Measurements from ENCODE around the gene MED14. TPM values are rescaled to one million over a fixed set of nuclear protein-coding genes. Genes with fewer than 3 reads are reported as not detected.

Gene MED14
- total and polyA plus RNA-seq, 8 donors, result 5.5 to 107 (median 49.4) TPM

DNA sequence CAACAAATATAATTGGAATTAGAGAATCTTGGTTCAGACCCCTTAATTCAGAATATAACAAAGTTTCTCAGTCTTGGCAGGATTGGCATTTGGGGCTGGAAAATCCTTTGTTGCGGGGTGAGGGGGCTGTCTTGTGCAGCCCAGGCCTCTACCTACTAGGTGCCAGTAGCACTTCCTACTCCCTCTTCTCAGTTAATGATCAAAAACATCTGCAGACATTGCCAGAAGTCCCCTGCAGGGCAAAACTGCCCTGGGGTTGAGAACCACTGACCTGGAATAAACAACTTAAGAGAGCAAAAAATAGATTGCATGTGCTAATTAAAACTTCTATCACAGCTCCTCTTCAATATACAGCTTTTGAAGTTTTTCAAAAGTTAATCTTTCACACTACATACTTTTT is 51.2 kb downstream of the MED14 start:
- Histone ChIP-seq H3K27ac (no peak overlapping the region), H3K9me3 (no peaks in the 10 kb centered on the region), H3K27me3 (no peaks in the 10 kb centered on the region), H3K4me3 (no peak overlapping the region), H3K36me3 (peaks cover 0 to 57% (median 52%) of the 10 kb centered on the region in 4 donors), H3K4me1 (no peaks in the 10 kb centered on the region)
- no peak for TF ChIP-seq EP300 (IDR thresholded peaks at IDR 0.05)
- TF ChIP-seq POLR2A (IDR thresholded peaks at IDR 0.05), result no peak
- TF ChIP-seq, protein P1, sequence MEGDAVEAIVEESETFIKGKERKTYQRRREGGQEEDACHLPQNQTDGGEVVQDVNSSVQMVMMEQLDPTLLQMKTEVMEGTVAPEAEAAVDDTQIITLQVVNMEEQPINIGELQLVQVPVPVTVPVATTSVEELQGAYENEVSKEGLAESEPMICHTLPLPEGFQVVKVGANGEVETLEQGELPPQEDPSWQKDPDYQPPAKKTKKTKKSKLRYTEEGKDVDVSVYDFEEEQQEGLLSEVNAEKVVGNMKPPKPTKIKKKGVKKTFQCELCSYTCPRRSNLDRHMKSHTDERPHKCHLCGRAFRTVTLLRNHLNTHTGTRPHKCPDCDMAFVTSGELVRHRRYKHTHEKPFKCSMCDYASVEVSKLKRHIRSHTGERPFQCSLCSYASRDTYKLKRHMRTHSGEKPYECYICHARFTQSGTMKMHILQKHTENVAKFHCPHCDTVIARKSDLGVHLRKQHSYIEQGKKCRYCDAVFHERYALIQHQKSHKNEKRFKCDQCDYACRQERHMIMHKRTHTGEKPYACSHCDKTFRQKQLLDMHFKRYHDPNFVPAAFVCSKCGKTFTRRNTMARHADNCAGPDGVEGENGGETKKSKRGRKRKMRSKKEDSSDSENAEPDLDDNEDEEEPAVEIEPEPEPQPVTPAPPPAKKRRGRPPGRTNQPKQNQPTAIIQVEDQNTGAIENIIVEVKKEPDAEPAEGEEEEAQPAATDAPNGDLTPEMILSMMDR (IDR thresholded peaks at IDR 0.05), result no peak
- no peak for TF ChIP-seq POLR2AphosphoS5 (IDR thresholded peaks at IDR 0.05)
- DNase-seq, result no peak
- WGBS, 5 donors, result 82 to 100% (median 97%) methylated on average over 1 of the region's 1 CpG
- intact Hi-C loops (cut with DNase I; ENCODE audit: low total_unique reads), result no loop called here

GRCh38 chrX:40683245-40683644 is 52.1 kb downstream of the MED14 start:
- 93 to 100% (median 98%) methylated on average over 3 of the region's 3 CpGs for WGBS, 5 donors
- H3K36me3 ChIP-seq, result peaks cover 0 to 57% (median 50%) of the 10 kb centered on the region in 4 donors
- no peak overlapping the region for H3K4me3 ChIP-seq
- H3K4me1 ChIP-seq, result no peaks in the 10 kb centered on the region
- no peak for DNase-seq
- TF ChIP-seq POLR2AphosphoS5 (IDR thresholded peaks at IDR 0.05) (no peak), POLR2A (IDR thresholded peaks at IDR 0.05) (no peak), EP300 (IDR thresholded peaks at IDR 0.05) (no peak)
- TF ChIP-seq, protein P1 (IDR thresholded peaks at IDR 0.05), result no peak
- H3K27me3 ChIP-seq, result no peaks in the 10 kb centered on the region
- H3K27ac ChIP-seq, result no peak overlapping the region
- H3K9me3 ChIP-seq, result no peaks in the 10 kb centered on the region
- intact Hi-C loops (cut with DNase I; ENCODE audit: low total_unique reads), result no loop called here

- Histone ChIP-seq H3K36me3 (peaks cover 3 to 63% (median 55%) of the 10 kb centered on the region in 4 donors), H3K9me3 (no peaks in the 10 kb centered on the region), H3K4me1 (peaks cover 0 to 13% (median 2%) of the 10 kb centered on the region in 4 donors), H3K27ac (no peak overlapping the region), H3K27me3 (no peaks in the 10 kb centered on the region), H3K4me3 (no peak overlapping the region)
- WGBS, 5 donors, result 25 to 46% (median 45%) methylated on average over 6 of the region's 6 CpGs
- intact Hi-C loops (cut with DNase I; ENCODE audit: low total_unique reads), result no loop called here
- no peak for TF ChIP-seq POLR2A (IDR thresholded peaks at IDR 0.05)
- TF ChIP-seq, protein P1 (IDR thresholded peaks at IDR 0.05), result no peak
- no peak for TF ChIP-seq EP300 (IDR thresholded peaks at IDR 0.05)
- TF ChIP-seq POLR2AphosphoS5 (IDR thresholded peaks at IDR 0.05), result no peak
- DNase-seq, result peak in 1 of 2 donors; percentile 27
These were observed 64.2 kb downstream of the MED14 start for GRCh38 chrX:40671126-40671525.

DNA sequence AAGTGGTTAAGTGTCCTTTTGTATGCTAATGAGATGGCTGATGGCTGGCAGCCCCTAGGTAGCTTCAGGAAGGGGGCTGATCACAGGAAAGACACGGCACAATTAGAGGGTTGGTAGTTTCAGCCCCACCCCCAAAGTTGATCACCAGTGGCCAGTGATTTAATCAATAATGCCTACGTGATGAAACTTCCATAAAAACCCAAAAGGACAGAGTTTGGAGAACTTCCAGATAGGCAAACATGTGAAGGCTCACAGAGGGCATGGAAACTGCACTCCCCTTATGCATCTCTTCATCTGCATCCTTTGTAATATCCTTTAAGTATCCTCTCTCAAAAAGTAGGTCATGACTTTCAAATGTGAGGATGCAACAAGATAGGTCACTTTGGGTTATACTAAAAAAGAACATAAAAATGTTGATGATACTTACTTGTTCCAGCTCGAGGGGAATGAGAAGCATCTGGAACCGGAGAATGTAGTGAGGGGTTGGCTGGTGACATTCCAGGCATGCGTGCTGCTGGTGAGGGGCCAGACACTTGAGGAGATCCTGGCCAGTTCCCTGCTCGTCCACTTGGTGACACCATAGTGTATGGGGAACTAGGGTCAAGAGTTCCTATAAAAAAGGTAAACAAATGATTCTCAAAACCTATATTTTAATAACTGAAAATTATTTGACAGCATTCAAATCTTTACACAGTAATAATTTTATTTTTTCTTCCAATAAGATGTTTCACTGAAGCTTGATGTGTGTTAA is 71.3 kb downstream of the MED14 start:
- TF ChIP-seq EP300 (IDR thresholded peaks at IDR 0.05) (no peak), POLR2A (IDR thresholded peaks at IDR 0.05) (no peak)
- TF ChIP-seq, protein P1 (IDR thresholded peaks at IDR 0.05), result peak in 1 of 7 experiments; percentile 12
- 58 to 73% (median 67%) methylated on average over 6 of the region's 6 CpGs for WGBS, 5 donors
- no peaks in the 10 kb centered on the region for H3K9me3 ChIP-seq
- no peaks in the 10 kb centered on the region for H3K4me1 ChIP-seq
- no peak overlapping the region for H3K27ac ChIP-seq
- intact Hi-C loops (cut with DNase I; ENCODE audit: low total_unique reads), result no loop called here
- no peaks in the 10 kb centered on the region for H3K27me3 ChIP-seq
- peaks cover 5 to 76% (median 70%) of the 10 kb centered on the region in 4 donors for H3K36me3 ChIP-seq
- no peak overlapping the region for H3K4me3 ChIP-seq
- DNase-seq, result peak in 1 of 2 donors; percentile 38
